ENCODE measurements around the gene SLC27A2.

Gene SLC27A2

DNA sequence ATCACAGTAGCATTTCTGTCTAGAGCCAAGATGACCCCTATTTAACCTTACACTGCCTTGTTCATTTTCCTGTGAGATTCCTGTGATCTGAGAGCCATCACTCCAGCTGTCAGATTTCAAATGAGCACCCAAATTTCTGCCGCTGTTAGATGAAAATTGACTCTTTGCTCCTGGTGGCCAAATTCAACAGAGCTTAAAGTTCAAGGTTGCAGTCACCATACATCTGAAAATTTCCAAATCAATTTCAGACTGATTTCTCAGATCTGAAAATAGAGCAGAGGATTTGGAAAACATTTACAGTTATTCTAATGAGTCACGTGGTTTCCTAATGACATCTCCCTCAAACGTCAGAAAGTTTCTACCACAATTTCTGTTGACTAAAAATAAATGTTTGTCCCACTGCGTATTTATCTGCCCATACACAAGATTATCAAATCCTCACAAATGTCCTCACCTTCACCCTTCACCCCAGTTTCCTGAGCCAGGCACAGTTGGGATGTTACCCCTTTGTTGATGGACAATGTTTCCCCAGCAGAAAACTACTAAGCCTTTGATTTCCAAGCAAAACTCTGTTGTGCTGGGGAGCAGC, 67.1 kb downstream of the SLC27A2 start:
- H3K4me3 ChIP-seq (ENCODE audit: control insufficient read depth, low read depth, low read length), result no peak overlapping the region
- DNase-seq (ENCODE audit: low read depth), result peak; percentile 64
- TF ChIP-seq, protein P1, sequence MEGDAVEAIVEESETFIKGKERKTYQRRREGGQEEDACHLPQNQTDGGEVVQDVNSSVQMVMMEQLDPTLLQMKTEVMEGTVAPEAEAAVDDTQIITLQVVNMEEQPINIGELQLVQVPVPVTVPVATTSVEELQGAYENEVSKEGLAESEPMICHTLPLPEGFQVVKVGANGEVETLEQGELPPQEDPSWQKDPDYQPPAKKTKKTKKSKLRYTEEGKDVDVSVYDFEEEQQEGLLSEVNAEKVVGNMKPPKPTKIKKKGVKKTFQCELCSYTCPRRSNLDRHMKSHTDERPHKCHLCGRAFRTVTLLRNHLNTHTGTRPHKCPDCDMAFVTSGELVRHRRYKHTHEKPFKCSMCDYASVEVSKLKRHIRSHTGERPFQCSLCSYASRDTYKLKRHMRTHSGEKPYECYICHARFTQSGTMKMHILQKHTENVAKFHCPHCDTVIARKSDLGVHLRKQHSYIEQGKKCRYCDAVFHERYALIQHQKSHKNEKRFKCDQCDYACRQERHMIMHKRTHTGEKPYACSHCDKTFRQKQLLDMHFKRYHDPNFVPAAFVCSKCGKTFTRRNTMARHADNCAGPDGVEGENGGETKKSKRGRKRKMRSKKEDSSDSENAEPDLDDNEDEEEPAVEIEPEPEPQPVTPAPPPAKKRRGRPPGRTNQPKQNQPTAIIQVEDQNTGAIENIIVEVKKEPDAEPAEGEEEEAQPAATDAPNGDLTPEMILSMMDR (conservative IDR thresholded peaks at IDR 0.05; ENCODE audit: control insufficient read depth, insufficient read depth, low read depth, low read length), result no peak

DNA sequence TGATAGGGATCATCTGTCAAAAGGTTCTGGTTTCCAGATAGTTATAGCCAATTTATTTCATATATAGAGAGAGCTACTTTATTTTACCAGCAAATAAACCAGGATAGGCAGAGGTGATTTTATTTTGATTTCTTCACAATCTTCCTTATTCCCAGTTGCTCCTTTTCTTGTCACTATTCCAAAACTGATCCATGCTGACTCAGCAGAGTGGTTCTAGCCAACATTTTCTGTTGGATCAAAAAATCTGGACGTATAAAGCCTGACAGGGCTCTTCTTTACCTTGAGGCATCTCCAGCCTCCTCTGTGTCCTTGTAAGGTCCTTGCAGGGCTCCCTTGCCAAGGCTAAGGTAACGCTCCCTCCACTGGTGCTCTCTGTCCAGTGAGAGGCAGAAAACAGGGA, 67.7 kb downstream of the SLC27A2 start:
- peak; percentile 37 for DNase-seq (ENCODE audit: low read depth)
- H3K4me3 ChIP-seq (ENCODE audit: control insufficient read depth, low read depth, low read length), result no peak overlapping the region
- TF ChIP-seq, protein P1 (conservative IDR thresholded peaks at IDR 0.05; ENCODE audit: control insufficient read depth, insufficient read depth, low read depth, low read length), result no peak

DNA sequence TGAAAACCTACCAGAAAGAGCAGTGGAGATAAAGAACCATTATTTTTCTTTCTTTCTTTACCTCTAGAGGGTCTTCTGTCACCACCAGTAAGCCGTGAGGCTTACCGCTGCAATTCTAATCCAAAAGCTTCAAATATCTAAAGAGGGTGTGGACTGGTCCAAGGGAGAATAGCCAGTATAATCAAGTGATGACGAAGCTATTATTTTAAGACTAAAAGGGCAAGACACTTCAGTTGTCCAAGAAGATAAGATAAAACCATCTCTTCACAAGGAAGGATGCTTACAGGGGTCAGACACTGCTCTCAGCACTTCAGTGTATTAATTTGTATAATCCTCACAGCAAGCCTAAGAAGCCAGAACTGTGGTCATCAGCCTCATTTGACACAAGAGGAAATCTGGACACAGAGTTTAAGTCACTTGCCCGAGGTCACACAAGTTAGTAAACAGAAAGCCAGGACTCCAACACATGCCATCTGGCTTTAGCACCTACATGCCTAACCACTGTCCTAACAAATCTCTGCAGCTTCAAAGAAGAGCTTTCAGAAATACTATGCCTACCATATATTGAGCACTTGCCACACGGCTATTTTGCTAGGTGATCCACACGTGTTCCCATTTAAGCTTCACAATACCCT, 68.9 kb downstream of the SLC27A2 start:
- TF ChIP-seq, protein P1 (conservative IDR thresholded peaks at IDR 0.05; ENCODE audit: control insufficient read depth, insufficient read depth, low read depth, low read length), result no peak
- H3K4me3 ChIP-seq (ENCODE audit: control insufficient read depth, low read depth, low read length), result no peak overlapping the region
- no peak for DNase-seq (ENCODE audit: low read depth)

- DNase-seq (ENCODE audit: low read depth), result no peak
- TF ChIP-seq, protein P1 (conservative IDR thresholded peaks at IDR 0.05; ENCODE audit: control insufficient read depth, insufficient read depth, low read depth, low read length), result no peak
These were observed 69.7 kb downstream of the SLC27A2 start for GRCh38 chr15:50251638-50252182.

GRCh38 chr15:50252556-50252955, 70.6 kb downstream of the SLC27A2 start:
- DNase-seq (ENCODE audit: low read depth), result no peak
- no peak overlapping the region for H3K4me3 ChIP-seq (ENCODE audit: control insufficient read depth, low read depth, low read length)
- TF ChIP-seq, protein P1 (conservative IDR thresholded peaks at IDR 0.05; ENCODE audit: control insufficient read depth, insufficient read depth, low read depth, low read length), result no peak

More at GRCh38 chr15:50251638-50252182, 69.7 kb downstream of the SLC27A2 start:
- H3K4me3 ChIP-seq (ENCODE audit: control insufficient read depth, low read depth, low read length), result no peak overlapping the region

- TF ChIP-seq, protein P1 (conservative IDR thresholded peaks at IDR 0.05; ENCODE audit: control insufficient read depth, insufficient read depth, low read depth, low read length), result no peak
- peak; percentile 75 for DNase-seq (ENCODE audit: low read depth)
- H3K4me3 ChIP-seq (ENCODE audit: control insufficient read depth, low read depth, low read length), result no peak overlapping the region
These were observed 74.4 kb downstream of the SLC27A2 start for GRCh38 chr15:50256188-50257041.
